GM06990 (cell line): Measurements from ENCODE around the gene ATP1A2.

Experiments used
- DNase-seq: peaks from one replicate; pipeline ENCODE4 v3.0.0-alpha.2; 2011; ENCODE audit not compliant: insufficient read length; ENCODE audit errors: extremely low read depth
- H3K27me3 ChIP-seq: replicated peaks from 2 replicates; pipeline ENCODE4 v1.6.0; 2011; ENCODE audit warnings: low read length; ENCODE audit not compliant: control insufficient read depth, insufficient read depth
- H3K36me3 ChIP-seq: 2 replicates; pipeline ENCODE4 v1.5.1; 2011; ENCODE audit warnings: low read length; ENCODE audit not compliant: control insufficient read depth, insufficient read depth
- H3K4me3 ChIP-seq: replicated peaks from 2 replicates; pipeline ENCODE4 v1.5.1; 2011; ENCODE audit warnings: low read depth, mild to moderate bottlenecking, control low read depth, low read length
- CTCF ChIP-seq: IDR thresholded peaks from 2 replicates; pipeline ENCODE4 v1.5.1; 2011; ENCODE audit warnings: low read length, control low read depth, mild to moderate bottlenecking, inconsistent platforms; ENCODE audit not compliant: insufficient read depth, poor library complexity, severe bottlenecking

ATP1A2 gene

GRCh38 chr1:160070243-160071163 is 45.1 kb upstream of the ATP1A2 start:
- Histone ChIP-seq H3K4me3 (peak overlapping the region; percentile 59), H3K36me3 (no peaks in the 10 kb centered on the region), H3K27me3 (peaks cover 4% of the 10 kb centered on the region)
- DNase-seq: peak; percentile 68
- no peak for TF ChIP-seq CTCF

- H3K4me3 ChIP-seq: no peak overlapping the region
- H3K27me3 ChIP-seq: peaks cover 4% of the 10 kb centered on the region
- no peaks in the 10 kb centered on the region for H3K36me3 ChIP-seq
- TF ChIP-seq CTCF: no peak
- no peak for DNase-seq
These were observed 44.3 kb upstream of the ATP1A2 start for GRCh38 chr1:160071289-160071688.

- no peak for DNase-seq
- Histone ChIP-seq H3K27me3 (no peaks in the 10 kb centered on the region; the same call in 1 of the 2 replicates), H3K4me3 (no peak overlapping the region), H3K36me3 (no peaks in the 10 kb centered on the region)
- TF ChIP-seq CTCF: no peak
These were observed 40.7 kb upstream of the ATP1A2 start for GRCh38 chr1:160074865-160075264.

- Histone ChIP-seq H3K27me3 (no peaks in the 10 kb centered on the region; the same call in 1 of the 2 replicates), H3K36me3 (no peaks in the 10 kb centered on the region), H3K4me3 (no peak overlapping the region)
- no peak for TF ChIP-seq CTCF
- DNase-seq: no peak
These were observed 39.7 kb upstream of the ATP1A2 start for GRCh38 chr1:160075836-160076235.

- Histone ChIP-seq H3K36me3 (no peaks in the 10 kb centered on the region), H3K4me3 (no peak overlapping the region), H3K27me3 (no peaks in the 10 kb centered on the region; the same call in 1 of the 2 replicates)
- no peak for DNase-seq
- no peak for TF ChIP-seq CTCF
These were observed 39.3 kb upstream of the ATP1A2 start for GRCh38 chr1:160076295-160076694.
